NCI-H2107 treated with DMSO at 0.1 percent for 48 hours (cell line): Measurements from ENCODE around the gene ASB14.

Source experiments
- DNase-seq: peaks from one replicate; lab custom pipeline; 2025; ENCODE audit not compliant: unreplicated experiment; lab: John Stamatoyannopoulos, UW

The ASB14 gene

GRCh38 chr3:57261119-57261518 lies 31.4 kb downstream of the ASB14 start:
- no peak for DNase-seq

GRCh38 chr3:57257678-57258077 lies 34.8 kb downstream of the ASB14 start:
- no peak for DNase-seq

- DNase-seq = no peak
Observed at GRCh38 chr3:57256844-57257243, 35.6 kb downstream of the ASB14 start.

- no peak for DNase-seq
Observed at GRCh38 chr3:57252404-57252803, 40.1 kb downstream of the ASB14 start.

GRCh38 chr3:57244946-57245345 lies 47.5 kb downstream of the ASB14 start:
- DNase-seq = no peak

GRCh38 chr3:57234613-57235575 lies 57.6 kb downstream of the ASB14 start:
- no peak for DNase-seq

GRCh38 chr3:57233799-57234198 lies 58.7 kb downstream of the ASB14 start:
- no peak for DNase-seq

- DNase-seq = no peak
Observed at GRCh38 chr3:57230006-57230405, 62.5 kb downstream of the ASB14 start.

- peak; percentile 7 for DNase-seq
Observed at GRCh38 chr3:57227930-57228751, 64.3 kb downstream of the ASB14 start.

GRCh38 chr3:57227204-57227929 lies 65.1 kb downstream of the ASB14 start, which contains the start of gene APPL1:
APPL1 (plus strand) TSS chr3:57227729; CDS start chr3:57227884, 155 bp downstream.
- peak; percentile 28 for DNase-seq

GRCh38 chr3:57226176-57226575 lies 66.3 kb downstream of the ASB14 start:
- DNase-seq = no peak

GRCh38 chr3:57224856-57225255 lies 67.6 kb downstream of the ASB14 start:
- DNase-seq = no peak

- peak; percentile 17 for DNase-seq
Observed at GRCh38 chr3:57221883-57222282, 70.6 kb downstream of the ASB14 start.
